ENCODE data around the gene ARHGEF38.

DNA sequence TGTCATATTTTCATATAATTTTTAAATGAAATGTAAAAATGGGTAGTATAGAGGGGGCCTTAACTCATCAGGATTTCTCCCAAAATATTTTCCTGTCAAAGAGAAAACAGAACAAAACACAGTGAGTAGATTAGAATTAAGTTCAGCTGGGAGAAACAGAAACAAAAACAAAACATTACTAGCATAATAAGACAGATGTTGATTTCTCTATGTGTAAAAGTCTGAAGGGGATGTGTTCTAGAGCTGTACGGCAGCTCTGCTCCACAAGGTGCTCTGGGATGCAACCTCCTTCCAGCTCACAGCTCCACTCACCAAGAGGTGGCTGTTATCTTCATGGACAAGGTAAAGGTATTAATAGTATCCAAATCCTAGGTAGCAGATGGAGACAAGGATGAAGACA lies 72.8 kb downstream of the ARHGEF38 start:
- no peak for TF ChIP-seq CTCF (IDR thresholded peaks at IDR 0.05; ENCODE audit: low read length)
- TF ChIP-seq EZH2 (IDR thresholded peaks at IDR 0.05; ENCODE audit: borderline replicate concordance, low read length): no peak

Data from OCI-LY1 (cell line).